Kidney tubule cell (primary cell): ENCODE results near the gene SMTNL2.
A peak's percentile ranks its signal among the peaks of the same experiment; 100 is the strongest.
"Not testable (repeated sequence)": the region's sequence is repeated elsewhere in the genome, so short reads cannot be mapped to it uniquely, and the experiment has no call there.

Experiments
- DNase-seq: peaks from one replicate; pipeline ENCODE4 v3.0.0-alpha.2; 2018; ENCODE audit warnings: low spot score

SMTNL2 gene

DNA sequence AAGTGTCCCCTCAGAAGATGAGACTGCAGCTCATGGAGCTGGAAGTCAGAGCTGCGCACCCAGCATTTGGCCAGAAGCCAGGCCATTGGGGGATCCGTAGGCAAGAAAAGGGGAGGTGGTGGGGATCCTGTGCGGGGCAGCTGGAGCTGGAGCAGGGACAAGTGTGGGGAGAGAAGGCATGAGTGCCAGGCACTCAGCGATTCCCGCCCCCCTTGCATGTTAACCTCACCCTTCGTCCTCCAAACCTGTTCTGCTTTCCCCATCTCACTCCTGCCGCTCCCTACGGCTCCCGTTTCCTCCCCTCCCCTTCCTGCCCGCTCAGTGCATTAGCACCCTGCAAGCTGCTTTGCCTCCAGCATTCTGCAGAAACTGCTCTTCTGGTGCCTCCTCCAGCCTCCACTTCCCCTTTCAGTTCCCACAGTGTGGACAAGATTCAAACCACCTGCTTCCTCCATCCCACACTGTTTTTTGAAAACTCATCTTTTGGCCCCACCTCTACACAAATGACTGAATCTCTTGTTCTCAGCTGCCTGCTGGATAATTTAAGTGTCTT, 51.6 kb downstream of the SMTNL2 start:
- DNase-seq = no peak

DNA sequence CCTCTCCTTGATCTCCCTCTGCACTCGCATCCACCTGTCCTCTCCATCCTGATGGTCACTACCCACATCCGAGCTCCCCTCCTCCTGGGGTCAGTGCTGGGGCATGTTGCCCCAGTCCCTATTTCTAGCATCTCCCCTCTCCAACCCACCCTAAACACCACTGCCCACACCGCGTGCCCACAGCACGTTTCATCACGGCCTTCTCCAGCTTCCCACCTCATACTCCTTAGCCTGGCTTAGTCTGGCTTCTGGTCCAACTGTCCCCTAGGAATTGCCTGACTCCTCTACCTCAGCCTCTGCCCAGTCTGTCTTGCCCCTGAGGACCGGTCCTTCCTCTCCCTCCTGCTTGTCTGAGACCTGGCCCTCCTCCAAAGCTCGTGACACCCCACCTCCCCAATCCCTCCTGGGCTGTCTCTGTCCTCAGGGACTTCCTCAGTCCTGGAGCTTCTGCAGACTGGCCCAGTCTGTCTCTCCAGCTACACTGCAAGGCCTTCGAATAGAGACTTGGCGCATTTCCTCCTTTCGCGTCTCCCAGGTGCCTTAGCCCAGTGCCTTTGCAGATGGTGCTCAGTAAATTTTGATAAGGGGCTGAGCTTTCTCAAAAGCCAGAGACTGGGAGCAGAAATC, 52.3 kb downstream of the SMTNL2 start:
- no peak for DNase-seq

DNA sequence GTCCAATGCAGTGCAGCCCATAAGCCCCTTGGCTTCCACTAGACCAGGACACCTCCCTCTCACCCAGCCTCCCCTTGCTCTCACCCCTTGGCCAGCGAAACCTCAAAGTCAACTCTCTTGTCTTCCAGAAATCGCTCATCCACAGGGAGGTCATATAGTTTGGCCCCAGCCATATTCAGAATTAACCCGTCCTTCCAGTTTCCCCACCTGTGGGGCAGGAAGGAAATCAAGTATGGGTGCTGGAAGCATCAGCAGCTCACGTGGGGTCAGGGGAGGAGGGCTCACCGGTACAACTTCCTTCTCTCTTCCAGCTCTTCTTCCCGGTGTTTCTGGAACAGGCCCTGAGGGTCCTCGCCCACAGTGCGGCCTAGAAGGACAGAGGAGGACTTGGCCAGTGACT, 54.4 kb downstream of the SMTNL2 start:
- not testable (repeated sequence) for DNase-seq

DNA sequence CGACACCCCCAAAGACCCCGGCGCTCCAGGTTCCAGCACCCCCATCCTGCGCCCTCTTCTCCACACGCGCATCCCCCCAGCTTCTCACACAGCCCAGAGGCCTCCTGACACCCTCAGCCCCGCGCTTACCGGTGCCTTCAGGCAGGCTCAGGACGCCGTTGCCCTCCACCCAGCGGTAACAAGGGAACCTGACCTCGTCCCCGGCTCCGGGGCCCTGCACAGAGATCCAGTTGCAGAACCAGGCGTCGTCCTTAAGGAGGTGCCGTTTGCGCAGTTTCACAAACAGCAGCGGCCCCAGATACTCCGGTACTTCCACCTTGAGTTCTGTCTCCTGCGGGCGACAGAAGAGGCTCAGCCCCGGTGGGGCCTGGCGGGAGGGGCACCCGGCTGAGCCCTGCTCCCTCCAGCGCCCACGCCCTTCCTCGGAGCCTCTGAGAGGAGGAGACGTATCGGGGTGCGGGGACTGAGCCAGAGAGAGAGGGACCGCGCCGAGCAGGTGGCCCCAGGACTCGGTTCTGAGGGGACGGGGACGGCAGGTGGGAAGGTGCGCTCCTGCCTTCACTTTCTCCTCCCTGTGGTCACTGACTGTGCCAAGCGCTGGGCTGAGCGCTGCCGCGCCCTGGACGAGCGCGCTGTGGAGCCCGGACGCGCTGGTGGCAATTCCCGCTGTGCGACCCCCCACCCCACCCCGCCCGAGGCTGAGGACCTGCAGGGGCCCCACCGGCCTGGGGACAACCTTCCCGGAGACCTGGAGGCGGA, 55.2 kb downstream of the SMTNL2 start:
- peak; percentile 44 for DNase-seq

DNA sequence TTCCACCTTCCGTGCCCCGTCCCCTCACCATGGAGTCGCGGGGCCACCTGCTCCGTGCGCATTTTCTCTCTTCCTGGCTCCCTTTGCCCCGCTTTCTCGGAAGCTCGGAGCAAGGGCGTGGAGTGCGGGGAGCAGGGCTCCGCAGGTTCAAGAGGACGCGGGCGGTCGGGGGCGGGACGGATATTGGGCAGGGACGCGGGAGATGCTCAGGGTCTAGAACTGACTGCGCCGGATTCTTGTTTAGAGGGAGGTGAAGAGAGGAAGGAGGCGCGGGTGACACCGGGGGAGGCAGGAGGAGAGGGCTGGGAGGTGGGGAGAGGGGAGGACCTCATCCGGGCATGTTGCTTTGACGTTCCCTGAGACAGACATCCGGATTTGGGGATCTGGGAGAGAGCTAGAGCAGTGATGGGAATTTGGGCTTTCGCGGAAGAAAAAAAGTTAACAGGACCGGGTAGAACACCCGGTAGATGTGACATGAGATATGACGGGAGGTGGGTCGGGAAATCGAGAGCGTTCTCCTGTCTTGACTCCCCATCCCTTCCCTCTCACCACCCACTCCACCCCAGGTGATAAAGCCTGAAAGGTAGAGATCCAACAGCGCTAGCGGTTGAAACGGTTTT, 56.4 kb downstream of the SMTNL2 start:
- not testable (repeated sequence) for DNase-seq

DNA sequence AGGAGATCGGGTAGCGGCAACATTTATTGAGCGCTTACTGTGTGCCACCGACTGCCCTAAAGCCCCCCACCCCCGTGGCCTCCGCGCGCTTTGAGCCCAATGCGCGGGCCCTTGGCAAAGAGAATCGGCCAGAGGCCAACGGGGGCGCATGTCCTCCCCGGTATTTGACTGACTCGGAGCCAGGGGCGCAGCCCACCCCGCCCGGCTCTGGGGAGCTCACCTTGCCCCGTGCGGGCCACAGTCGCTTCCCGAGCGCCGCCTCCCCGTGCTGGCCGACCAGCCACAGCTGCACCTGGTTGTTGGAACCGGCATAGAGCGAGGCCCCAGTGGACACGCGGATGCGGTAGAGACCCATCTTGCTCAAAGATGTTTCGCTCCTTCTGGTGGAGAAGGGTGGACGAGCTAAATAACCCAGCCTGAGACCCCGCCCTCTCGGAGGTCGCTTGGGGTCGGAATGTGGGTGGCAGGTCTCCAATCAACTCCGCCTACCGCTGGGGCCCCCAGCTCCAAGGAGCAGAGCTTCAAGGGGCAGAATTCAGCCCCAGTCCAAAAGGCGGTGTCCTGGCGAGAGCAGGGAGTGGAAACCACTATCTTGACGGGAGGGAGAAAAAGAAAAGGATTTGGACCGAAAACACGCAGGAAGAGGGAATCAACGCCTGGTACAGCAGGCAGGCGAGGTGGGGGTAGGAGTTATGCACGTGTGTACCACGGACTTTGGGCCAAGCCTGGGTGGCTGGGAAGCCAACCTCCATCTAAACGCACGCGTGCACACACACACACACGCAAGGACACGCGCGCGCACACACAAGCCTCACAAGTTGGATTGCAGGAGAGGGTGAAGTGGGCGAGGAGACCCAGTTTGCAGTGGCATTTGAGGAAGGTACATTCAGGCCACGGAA, 57.2 kb downstream of the SMTNL2 start, which contains the start of gene ALOX15:
Gene ALOX15, minus strand, starts transcription at position 382 of the 899 bp plus-strand sequence. Its CDS starts 27 bp downstream, at position 355.
- no peak for DNase-seq

DNA sequence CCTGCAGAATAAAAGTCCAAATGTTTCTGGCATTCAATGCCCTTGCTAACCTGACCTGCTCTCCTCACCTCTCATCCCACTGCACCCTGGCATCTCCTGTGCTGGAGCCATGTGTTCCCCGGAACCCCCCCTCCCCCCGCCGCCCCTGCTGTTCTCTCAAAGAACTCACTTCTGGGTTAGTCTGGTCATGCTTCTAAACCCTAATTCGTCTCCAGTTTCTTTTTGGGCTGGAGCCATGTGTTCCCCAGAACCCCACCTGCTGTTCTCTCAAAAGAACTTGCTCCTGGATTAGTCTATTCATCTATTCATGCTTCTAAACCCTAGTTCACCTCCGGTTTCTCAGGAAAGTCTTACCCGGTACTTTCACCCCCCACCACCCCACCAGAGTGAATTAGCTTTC, 58.0 kb downstream of the SMTNL2 start:
- no peak for DNase-seq

DNA sequence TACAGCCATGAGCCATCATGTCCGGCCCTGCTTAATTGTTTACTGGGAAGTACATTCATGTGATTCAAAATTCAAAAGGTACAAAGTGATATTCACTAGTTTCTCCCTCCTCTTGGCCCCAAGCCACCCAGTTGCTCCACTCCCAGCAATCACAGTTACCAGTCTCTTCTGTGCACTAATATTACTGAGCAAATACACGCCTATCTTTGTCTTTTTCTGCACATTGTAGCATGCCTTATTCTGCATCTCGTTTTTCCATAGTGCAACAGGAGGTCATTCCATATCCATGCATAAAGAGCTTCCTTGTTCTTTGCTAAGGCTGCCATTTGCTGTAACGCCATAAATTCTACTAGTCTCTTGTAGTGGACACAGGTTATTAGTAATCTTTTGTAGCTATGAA, 59.3 kb downstream of the SMTNL2 start:
- no peak for DNase-seq

DNA sequence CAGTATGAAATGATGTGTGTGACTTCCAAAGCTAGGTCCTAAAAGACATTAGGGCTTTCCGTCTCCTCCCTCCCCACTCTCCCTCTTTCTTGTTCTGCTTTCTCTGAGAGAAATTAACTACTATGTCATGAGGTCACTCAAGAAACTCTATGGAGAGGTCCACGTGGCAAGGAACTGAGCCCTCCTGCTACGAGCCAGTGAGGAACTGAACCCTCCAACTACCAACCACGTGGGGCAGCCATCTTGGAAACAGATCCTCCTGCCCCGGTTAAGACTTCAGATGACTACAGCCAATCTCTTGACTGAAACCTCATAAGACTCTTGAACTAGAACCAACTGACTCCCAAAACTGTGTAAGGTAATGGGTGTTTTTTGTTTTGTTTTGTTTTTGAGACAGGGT, 61.3 kb downstream of the SMTNL2 start:
- no peak for DNase-seq

DNA sequence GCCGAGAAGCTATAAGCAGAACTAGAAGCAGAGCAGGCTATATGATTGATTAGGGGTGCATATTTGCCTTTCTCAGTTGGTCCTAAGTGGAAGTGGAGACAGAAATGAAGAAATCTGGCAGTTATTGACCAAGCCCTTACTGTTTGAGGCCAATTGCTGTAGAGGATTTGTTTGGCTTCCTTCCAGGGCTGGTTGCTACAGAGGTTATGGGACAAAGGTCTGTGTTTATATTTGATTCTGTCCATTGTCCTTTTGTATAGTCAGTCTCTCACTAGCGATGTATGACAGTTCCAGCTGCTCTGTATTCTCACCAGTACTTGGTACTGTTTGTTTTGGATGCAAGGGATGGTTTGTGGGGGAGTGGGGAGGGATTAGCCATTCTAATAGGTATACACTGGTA, 64.4 kb downstream of the SMTNL2 start:
- DNase-seq = no peak

DNA sequence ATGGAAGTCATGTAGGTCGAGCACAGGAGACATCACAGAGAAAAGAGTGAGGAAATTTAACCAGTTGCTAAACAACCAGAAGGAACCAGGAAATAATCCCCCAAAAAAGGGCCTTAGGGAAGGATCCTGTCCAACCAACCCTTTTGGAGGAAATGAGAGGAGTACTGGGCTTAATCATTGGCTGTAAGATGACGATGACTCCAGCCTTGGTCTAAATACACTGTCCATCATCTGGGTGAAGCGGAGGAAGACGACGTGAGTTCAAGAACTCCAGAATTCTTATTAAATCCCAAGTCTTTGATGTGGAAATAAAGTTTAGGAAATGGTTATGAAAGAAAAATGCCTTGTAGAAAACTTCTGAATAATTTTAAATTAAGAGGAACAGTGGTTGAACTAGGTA, 68.7 kb downstream of the SMTNL2 start:
- no peak for DNase-seq

DNA sequence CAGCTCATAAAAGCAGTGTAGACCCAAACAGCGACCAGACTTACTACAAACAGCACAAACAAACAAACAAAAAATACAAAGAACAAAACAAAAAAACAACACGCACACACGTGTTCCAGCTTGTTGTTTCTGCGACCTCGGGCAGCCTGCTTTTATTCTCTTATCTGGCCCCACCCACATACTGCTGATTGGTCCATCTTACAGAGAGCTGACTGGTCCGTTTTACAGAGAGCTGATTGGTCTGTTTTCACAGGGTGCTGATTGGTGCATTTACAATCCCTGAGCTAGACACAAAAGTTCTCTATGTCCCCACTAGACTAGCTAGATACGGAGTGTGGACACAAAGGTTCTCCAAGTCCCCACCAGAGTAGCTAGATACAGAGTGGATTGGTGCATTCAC, 71.6 kb downstream of the SMTNL2 start:
- DNase-seq = not testable (repeated sequence)

DNA sequence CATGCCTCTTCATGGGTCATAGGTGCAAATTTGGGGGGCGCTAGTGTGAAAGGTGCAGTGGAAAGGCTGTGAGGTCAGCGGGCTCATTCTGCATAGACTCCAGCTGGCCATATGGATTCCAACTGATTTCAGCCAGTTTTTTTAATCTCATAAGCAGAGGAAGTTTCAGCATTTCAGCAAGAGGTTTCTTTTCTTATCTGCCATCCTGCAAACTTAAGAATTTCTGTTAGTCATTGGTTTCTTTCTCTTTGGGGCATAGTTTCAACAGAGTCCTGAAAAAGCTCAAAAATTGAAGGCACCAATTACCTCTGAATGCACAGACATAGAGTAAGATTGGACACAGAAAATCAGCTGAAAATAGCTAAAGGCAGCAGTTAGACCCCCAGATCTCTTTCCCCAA, 73.3 kb downstream of the SMTNL2 start:
- no peak for DNase-seq
